ENCODE data around the gene CDK1. TPM values are rescaled to one million over a fixed set of nuclear protein-coding genes. Genes with fewer than 3 reads are reported as not detected.

Gene CDK1
- total RNA-seq, 1 experiment from 2014 or later = 78.9 TPM

GRCh38 chr10:60732198-60732806 is 46.0 kb upstream of the CDK1 start:
- Histone ChIP-seq H2BK12ac (ENCODE audit: insufficient read length, low read depth, low read length) (no peak overlapping the region), H2BK20ac (ENCODE audit: low read depth, low read length, poor library complexity, severe bottlenecking) (no peak overlapping the region), H4K91ac (ENCODE audit: insufficient read length, low read depth, low read length) (no peak overlapping the region), H3K14ac (ENCODE audit: insufficient read depth, low read length) (peak overlapping the region; percentile 95), H4K5ac (ENCODE audit: insufficient read length, low read depth, low read length) (no peak overlapping the region), H3K27me3 (ENCODE audit: insufficient read depth, low read length) (no peaks in the 10 kb centered on the region), H3K79me1 (ENCODE audit: insufficient read depth, low read depth, low read length, poor library complexity, severe bottlenecking) (no peaks in the 10 kb centered on the region), H2AFZ (ENCODE audit: low read length) (peak overlapping the region; percentile 11), H2BK15ac (ENCODE audit: low read depth, low read length) (no peak overlapping the region), H3K18ac (ENCODE audit: insufficient read length, low read depth, low read length) (no peak overlapping the region), H2BK120ac (ENCODE audit: low read depth, low read length, poor library complexity, severe bottlenecking) (no peak overlapping the region), H3K4ac (ENCODE audit: low read depth, low read length) (no peak overlapping the region), H3K4me1 (ENCODE audit: insufficient read depth, low read length) (peaks cover 3% of the 10 kb centered on the region; the same call in 1 of the 2 replicates), H4K20me1 (ENCODE audit: control insufficient read depth, insufficient read depth, insufficient read length) (no peaks in the 10 kb centered on the region), H3T11ph (ENCODE audit: low read length) (no peak overlapping the region), H3K4me2 (ENCODE audit: insufficient read depth, insufficient read length, low read length) (peak overlapping the region; percentile 90), H3K9ac (ENCODE audit: extremely low read depth, insufficient read length, low read length) (peak overlapping the region; percentile 62), H3K79me2 (ENCODE audit: insufficient read depth, low read length) (no peaks in the 10 kb centered on the region; the same call in 1 of the 2 replicates), H2BK5ac (ENCODE audit: insufficient read length, low read length) (no peak overlapping the region), H2AK5ac (ENCODE audit: insufficient read length, low read length) (no peak overlapping the region), H3K56ac (ENCODE audit: insufficient read length, low read depth, low read length) (no peak overlapping the region), H3K9me3 (ENCODE audit: control insufficient read depth, low read depth, low read length) (no peaks in the 10 kb centered on the region), H3K27ac (ENCODE audit: insufficient read length, low read depth, low read length) (no peak overlapping the region), H3K23me2 (ENCODE audit: insufficient read length, low read depth, low read length, poor library complexity, severe bottlenecking) (peaks cover 12% of the 10 kb centered on the region), H3K23ac (ENCODE audit: insufficient read length, low read depth, low read length) (no peak overlapping the region), H4K8ac (replicated peaks; ENCODE audit: insufficient read length, low read depth, low read length) (no peak overlapping the region)
- Mint-ChIP-seq H3K36me3 (ENCODE audit: insufficient read depth in 1 of 3, low read depth in 3 of 3) (no peaks in the 10 kb centered on the region), H3K27me3 (ENCODE audit: low read depth) (no peaks in the 10 kb centered on the region), H3K27ac (peak overlapping the region in 2 of 3 experiments; percentile 62 to 91; a peak in 4 of 7 replicates), H3K4me1 (peaks cover 20 to 31% of the 10 kb centered on the region in 2 experiments), H3K4me3 (peak overlapping the region; percentile 87 to 94), H3K9me3 (no peaks in the 10 kb centered on the region)
- WGBS (ENCODE audit: extremely low coverage, insufficient read length, low lambda C conversion rate) = no CpG with 5 or more reads among the region's 20 CpGs
- no peak for DNase-seq
- TF ChIP-seq CTCF (conservative IDR thresholded peaks at IDR 0.05) = no peak
